ENCODE results near the gene LDB2.

LDB2 gene

DNA sequence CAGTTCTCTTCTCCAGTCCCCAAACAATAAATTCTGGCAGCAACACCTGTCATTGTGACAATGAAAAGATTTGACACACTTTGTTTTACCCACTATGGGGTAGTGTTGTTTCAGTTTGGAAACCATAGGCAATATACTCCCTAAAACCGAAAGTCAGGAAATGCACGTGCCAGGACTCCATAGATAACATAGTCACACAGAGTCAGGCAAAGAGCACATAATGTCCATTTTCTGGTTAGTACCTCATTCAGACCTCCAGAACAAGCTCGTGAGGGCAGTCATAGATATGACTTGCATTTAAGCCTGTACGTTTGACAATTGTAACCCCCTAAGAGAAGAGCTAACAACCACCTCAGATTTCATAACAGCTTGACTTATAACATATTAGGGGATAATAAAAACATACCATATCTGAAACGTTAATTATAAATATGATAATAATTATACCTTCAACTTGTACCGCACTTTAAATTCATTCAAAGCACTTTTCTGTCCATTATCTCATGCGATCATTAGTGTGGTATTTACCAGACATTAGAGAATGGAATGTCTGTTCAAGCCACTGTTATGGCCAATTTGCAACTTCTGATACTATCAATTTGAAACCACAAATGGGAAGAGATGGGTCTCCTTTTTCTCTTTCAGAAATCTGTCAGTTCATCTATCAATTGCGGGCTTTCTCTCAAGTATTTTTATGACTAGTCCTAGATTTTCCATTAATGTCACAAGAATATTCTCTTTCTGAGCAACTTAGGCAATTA lies 147.4 kb downstream of the LDB2 start:
- no peak for DNase-seq

DNA sequence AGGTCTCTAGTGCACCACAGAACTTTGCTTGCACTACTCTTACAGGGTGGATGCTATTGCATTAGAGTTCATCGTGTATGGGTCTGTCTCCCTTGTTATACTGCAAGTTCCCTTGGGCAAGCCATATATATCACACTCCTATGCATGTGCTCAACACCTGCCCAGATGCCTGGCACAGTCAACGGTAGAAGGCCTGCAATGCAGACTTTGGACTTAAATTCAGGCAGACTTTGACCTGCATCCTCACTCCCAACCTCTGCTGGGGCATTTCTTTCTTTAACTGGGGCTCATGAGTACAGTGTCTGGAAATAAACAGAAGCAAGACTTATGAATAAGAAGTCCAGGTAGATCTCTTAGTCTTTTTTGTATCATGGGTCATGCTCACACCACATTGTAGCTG lies 148.2 kb downstream of the LDB2 start:
- DNase-seq = no peak

- no peak for DNase-seq
Observed at GRCh38 chr4:16745887-16746286, 152.6 kb downstream of the LDB2 start.

DNA sequence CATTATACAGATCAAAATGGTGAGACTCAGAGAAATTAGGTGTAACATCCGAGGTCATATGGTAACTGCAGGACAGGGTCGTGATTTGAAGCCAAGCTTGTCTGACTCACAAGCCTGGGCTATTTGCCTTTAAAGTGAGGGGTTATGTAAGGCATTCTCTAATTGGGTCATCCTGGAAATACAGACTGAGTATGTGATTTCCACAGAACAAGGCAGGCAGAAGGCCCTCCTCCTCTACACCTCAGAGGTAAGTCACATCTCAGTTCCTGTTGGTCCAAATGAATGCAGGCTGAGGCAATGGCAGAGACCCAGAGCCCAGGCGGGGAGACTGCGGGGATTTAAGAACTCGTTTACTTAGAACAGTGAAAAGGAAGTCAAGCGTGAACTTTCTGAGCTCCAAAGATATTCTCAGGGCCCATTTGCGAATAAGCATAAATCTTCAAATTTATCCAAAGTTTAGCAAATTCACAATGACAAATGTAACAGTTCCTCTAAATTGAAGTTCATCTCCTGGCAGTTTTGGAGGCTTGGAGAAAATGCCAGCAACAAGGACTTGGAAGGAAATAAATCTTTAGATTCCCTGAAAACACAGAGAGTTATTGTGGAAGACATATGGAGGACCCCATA lies 153.3 kb downstream of the LDB2 start:
- no peak for DNase-seq

- no peak for DNase-seq
Observed at GRCh38 chr4:16741287-16741686, 157.2 kb downstream of the LDB2 start.

- no peak for DNase-seq
Observed at GRCh38 chr4:16739997-16740624, 158.3 kb downstream of the LDB2 start.

DNA sequence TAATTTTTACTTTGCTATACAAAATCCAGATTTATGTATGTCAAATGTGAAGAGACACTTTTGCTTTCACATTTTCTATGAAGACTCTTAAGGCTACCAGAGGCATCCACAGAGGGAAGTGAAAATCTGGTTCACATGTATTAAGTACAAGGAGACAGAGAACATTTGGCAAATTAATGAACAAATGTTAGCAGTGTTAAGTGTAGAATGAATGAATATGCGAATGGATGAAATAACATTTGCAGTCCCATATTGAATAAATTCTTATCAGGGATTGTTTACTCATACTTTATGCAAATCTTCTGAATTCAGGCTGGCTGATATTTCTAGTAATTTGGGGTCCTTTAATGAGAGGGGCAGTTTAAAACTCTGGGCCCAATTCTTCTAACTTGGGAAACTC lies 159.9 kb downstream of the LDB2 start:
- no peak for DNase-seq

- no peak for DNase-seq
Observed at GRCh38 chr4:16733509-16733908, 164.9 kb downstream of the LDB2 start.

GRCh38 chr4:16732741-16733140 lies 165.7 kb downstream of the LDB2 start:
- no peak for DNase-seq

GRCh38 chr4:16731776-16732380 lies 166.6 kb downstream of the LDB2 start:
- no peak for DNase-seq

DNA sequence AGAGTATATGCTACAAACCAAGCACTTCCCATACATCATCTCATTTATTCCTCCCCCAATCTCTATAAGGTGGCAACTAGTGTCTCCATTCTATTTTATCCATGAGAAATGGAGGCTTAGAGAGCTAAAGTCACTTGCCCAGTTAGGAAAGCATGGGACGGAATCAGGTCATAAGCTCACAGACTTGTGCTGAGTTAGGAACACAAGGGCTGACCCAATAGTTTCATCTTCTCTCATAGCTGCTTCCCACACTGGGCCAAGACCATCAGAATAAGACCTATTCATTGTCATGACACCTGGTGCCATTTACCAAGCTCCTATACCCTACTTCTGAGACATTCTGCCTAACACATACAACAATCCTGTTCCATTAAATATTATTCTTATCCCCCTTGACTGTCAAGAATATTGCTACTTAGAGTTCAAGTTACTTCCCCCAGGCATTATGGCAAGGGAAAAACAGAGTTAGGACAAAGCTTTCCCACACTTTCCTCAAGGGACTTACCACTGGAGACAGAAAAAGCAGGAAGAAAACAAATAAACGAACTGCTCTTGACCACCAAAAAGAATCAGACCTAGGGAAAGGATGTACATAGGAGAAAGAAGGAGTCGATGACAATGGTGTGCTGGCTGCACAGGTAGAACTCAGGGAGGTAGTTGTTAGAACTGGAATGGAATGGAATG lies 167.8 kb downstream of the LDB2 start:
- DNase-seq = no peak

- DNase-seq = no peak
Observed at GRCh38 chr4:16729336-16729735, 169.1 kb downstream of the LDB2 start.

DNA sequence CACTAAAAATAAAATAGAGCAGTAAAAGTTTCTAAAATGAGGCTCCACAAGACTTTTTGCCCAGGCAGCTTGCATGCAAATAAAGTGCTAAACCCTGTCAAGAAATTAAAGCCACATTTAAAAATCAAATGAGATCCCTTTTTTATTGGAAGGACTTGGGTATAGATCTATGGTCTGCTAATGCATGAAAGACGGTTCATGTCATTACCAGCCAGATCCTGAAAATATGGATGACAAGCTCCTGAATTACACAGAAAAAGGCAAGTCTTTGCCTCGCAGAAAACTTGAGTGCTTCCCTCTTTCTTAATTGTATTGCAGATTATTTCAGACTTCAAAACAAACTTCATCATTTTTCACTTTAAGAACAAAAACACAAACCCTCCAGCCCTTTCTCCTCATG lies 169.6 kb downstream of the LDB2 start:
- DNase-seq = no peak

GRCh38 chr4:16728111-16728510 lies 170.3 kb downstream of the LDB2 start:
- no peak for DNase-seq

DNA sequence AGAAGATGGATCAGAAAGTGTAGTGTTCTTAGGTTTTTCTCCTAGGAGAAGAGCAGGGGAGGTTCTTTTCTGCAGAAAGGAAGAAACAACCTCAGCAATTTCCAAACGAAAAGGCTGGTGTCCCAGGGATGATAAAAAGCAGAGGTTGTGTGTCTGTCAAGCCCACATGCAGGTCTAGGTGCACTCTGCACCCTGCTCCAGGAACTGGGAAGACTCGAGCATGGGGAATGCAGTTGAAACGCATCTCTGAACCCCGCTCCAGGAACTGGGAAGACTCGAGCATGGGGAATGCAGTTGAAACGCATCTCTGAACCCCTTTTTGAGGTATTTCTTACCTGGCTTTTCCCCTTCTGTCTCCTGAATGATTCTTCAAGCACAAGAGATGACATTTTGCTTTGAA lies 171.2 kb downstream of the LDB2 start:
- no peak for DNase-seq

DNA sequence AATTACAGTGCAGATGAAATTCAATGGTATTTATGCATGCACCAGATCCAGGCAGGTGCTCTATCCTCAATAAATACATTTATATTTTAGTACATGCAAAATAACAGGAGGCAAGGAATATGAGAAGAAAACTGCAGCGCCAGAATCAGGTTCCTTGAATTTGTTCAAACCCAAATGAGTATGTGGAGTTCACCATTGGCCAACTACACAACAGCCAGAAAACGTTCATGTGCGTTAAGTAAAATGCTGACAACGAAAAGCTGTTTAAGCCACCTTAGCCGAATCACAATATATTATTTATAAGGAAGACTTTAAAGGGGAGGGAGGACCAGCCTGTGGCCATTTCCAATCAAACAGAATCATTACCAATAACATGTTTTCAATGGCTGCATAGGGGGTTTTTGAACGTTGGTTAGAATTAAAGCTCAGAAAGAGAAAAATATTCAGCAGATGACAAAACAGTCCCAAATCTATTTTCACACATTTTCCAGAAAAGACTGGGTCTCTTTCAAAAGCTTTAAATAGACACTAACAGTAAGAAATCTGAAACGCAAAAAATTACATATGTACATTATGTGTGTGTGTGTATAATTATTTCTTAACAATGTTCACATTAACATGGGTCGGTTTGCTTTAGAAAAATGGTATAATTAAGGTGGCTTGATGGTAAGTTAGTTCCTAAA lies 171.9 kb downstream of the LDB2 start:
- no peak for DNase-seq

DNA sequence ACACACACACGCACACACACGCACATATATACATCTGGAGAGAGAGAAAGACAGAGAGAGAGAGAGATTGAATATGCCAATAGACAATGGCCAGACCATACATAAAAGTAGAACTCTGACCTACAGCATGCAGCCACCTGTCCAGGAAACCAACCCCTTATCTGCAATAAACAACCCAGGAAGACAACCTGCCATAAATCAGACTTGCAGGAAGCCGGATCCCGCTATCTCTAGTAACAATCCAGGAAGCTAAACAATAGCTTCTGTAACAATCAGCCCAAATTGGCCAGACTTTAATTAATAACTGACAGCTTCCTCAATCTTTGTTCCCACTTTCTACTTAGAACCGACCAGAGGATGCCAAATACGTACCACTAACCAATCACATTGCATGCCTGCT lies 173.2 kb downstream of the LDB2 start:
- DNase-seq = no peak

GRCh38 chr4:16722416-16722815 lies 176.0 kb downstream of the LDB2 start:
- DNase-seq = no peak

GRCh38 chr4:16721613-16722291 lies 176.7 kb downstream of the LDB2 start:
- no peak for DNase-seq

- DNase-seq = no peak
Observed at GRCh38 chr4:16720761-16721160, 177.7 kb downstream of the LDB2 start.

DNA sequence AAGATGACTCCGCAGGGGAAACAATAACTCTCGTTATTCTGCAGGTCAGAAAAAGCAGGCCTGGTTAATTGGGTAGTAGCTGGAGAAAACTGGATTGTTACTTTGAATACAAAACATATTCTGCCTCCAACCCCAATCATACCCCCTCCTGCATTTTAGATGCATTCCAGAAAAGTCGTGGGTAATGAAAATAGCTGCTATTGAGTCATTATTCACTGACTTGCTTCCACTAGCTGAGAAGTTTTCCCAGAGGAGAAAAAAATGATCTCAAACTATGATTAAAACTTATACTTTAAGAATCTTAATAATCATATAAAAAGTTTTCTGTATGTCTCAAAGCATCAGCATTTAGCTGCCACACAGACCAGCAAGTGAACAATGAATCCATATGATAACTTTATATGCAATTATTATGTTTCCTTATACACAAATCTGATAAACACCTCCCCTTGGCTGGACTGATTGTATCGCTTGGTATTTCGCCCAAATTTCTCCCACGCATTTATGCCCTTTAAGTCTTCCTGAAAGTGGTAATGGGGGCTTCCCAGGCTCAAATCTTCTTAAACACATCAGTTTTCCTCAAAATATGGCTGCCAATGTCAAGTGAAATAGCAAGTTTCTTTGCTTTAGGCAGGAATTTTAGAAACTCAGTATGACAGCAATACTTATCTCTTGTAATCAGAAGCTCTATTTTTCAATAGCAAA lies 181.0 kb downstream of the LDB2 start:
- no peak for DNase-seq

Measured in activated effector memory CD4-positive, alpha-beta T cell treated with Interleukin-2 at 50 U/mL for 16 hours (primary cell).